Measurements from ENCODE around the gene ARID5B.
"Not testable (repeated sequence)": the region's sequence is repeated elsewhere in the genome, so short reads cannot be mapped to it uniquely, and the experiment has no call there.

Gene ARID5B

DNA sequence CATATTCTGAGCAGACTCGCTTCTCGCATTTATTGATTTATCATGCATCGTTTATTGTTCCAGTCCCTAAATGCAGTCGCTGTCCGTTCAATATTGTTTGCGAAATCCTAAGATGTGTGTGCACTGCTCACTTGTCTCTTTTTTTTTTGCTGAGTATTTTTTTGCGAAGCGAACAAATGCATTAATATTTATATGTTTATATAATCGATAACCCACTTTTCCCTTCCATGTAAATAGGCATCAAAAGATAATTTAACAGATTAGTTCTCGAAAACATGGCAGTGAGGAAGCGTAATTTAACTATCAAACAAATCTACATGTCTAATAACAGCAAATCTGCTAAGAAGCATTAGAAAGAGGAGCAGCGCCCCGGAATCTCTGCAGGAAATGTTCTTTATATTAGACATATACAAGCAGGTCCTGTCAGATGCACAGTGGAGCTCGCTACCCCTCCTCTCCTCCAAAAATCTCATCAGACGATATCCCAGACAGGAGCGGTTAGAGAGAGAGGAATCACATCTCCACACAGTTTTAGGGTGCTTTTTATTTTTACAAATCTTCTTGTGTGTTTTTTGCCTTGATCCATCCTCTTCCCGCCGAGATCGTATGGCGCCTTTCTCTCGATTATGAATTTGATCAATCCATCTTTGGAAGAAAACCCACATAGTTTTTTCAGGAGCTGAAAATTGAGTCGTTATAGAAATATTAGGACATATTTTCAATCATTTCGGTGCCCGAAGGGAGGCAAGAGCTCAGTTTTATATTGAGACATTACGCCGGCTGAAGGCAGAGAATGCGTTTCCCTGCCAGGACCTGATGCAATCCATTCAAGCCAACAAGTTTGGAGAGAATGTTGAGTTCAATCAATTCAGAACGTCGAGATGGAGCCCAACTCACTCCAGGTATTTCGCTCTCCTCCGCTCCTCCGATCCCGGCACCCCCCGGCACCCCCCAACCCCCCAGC, at the start of gene ARID5B:
Gene ARID5B, plus strand, starts transcription at position 871 of the 964 bp plus-strand sequence. Its CDS starts 11 bp downstream, at position 882.
- DNase-seq (ENCODE audit: low read depth): no peak

GRCh38 chr10:61852261-61852660, 49.2 kb upstream of the ARID5B start:
- no peak for DNase-seq (ENCODE audit: low read depth)

- no peak for DNase-seq (ENCODE audit: low read depth)
Measured at GRCh38 chr10:61855771-61856170, 45.7 kb upstream of the ARID5B start.

DNA sequence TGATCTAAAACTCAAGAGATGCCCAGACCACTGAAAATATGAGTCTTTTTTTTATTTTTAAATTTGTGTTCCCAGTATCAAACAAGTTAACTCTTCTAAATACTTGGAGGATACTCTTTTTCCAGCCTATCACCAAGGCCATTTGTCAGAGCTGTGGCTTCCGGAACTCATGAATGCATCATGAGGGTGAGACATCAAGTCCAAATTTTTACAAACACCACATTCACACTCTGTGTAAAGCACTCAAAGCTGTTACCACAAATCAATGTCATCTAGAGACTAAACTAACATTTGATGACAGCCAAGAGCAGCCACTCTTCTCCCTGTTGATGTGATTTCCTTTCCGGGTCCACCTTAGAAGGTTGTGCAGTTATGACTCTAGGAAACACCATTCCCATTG, 43.8 kb upstream of the ARID5B start:
- no peak for DNase-seq (ENCODE audit: low read depth)

- no peak for DNase-seq (ENCODE audit: low read depth)
Measured at GRCh38 chr10:61859786-61860185, 41.7 kb upstream of the ARID5B start.

DNA sequence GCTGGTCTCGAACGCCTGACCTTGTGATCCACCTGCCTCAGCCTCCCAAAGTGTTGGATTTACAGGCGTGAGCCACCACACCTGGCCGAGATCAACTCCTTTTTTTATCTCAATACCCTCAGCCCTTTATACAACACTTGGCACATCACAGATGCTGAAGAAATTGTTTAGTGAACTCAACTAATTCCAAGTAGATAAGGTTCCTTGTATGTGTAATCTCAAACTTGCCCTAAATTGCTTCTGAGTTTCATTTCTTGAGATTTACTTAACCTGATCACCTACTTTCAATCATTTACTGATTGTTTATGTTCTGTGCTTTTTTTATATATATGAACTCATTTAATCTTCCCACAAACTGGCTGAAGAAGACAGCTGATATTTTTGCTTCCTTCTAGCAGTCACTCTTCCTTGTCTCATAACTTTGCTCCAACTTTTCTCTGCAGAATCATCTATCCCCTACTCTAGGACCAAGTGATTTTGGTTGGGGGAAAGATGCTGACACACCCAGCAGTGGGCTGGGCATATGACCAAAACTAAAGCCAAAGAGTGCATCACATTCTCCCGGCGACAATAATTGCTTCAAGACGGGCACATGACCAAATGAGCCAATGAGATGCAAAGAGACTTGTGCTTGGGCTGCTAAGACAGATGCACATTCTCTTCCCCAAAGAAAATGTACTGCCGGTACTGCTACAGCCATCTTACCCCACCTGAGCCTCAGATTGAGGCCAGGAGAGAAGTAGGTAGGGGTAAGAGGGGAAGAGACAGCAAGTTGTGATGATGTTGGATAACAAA, 40.3 kb upstream of the ARID5B start:
- no peak for DNase-seq (ENCODE audit: low read depth)

GRCh38 chr10:61863981-61864380, 37.5 kb upstream of the ARID5B start:
- no peak for DNase-seq (ENCODE audit: low read depth)

DNA sequence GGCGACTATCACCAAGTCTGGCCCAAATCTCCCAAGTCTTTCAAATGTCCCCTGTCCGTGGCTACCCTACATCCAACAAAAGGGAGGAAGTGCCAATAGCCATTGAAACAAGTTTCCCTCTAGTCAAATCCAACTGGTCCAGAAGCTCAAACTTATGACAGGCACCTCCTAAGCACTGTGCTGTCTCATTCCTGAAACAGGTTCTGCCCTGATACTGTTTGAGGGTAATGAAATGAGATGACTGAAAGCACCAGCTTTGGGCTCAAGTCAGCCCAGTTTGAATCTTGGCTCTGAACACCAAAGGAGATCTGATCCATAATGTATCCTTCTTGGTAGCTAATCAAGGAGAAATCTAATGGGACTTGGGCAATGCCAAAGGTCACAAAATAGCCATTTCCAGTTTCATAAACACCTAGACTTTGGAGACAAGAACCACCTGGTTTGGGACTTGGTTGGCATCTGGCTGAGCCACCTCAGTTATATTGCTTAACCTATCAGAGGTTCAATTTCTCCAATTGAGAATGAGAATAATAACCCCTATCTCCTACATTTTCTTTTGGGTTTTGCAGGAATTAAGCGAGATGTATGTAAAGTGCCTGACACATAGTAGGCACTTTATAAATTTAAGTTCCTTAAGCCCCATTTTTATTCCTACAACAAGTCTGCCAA, 34.7 kb upstream of the ARID5B start:
- no peak for DNase-seq (ENCODE audit: low read depth)

DNA sequence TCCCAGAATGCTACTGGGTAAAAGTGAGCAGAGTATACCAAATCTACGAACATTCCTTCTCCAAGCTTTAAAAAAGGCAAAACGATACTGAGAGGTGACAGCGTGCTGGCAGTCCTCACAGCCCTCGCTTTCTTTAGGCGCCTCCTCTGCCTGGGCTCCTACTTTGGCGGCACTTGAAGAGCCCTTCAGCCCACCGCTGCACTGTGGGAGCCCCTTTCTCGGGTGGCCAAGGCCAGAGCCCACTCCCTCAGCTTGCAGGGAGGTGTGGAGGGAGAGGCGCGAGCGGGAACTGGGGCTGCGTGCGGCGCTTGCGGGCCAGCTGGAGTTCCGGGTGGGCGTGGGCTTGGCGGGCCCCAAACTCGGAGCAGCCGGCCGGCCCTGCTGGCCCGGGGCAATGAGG, 34.1 kb upstream of the ARID5B start:
- not testable (repeated sequence) for DNase-seq (ENCODE audit: low read depth)

DNA sequence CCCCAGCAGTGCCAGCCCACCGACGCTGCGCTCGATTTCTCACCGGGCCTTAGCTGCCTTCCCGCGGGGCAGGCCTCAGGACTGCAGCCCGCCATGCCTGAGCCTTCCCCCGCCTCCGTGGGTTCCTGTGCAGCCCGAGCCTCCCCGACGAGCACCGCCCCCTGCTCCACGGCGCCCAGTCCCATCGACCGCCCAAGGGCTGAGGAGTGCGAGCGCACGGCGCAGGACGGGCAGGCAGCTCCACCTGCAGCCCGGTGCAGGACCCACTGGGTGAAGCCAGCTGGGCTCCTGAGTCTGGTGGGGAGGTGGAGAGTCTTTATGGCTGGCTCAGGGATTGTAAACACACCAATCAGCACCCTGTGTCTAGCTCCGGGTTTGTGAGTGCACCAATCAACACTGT, 33.7 kb upstream of the ARID5B start:
- peak; percentile 53 for DNase-seq (ENCODE audit: low read depth)

GRCh38 chr10:61869041-61869675, 32.3 kb upstream of the ARID5B start:
- DNase-seq (ENCODE audit: low read depth): no peak

DNA sequence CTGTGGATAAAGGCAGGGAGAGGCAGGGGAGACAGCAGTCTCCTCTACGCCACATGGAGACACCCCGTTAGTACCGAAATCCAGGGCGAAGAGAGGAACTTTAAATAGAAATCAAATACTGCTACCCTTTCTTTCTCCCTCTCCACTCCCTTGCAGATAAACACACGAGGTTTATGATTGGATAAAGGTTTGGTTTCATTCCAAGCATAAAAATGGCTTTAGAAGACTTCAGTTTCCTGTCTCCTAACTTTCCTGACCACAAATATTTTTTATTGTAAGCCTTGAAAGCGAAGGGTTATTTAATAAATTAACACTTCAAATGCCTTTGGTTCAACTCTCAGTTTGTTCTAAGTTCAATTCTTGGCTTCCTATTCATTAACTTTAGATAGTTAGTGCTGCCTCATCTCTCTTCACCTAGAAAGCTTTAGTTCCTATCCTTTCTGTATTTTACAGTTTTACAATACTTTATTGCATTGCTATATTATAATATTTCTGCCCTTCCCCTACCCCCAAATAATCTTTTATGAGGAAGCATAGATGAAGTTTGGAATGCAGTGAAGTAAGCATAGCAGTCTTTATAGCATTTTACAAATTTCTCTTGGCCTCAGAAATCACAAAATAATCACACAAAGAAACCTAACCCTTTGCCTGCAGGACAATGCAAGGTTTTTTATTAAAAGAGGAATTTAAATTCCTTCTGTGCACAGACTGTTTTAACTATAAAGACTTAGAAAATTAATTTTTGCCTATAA, 31.5 kb upstream of the ARID5B start:
- DNase-seq (ENCODE audit: low read depth): no peak

- no peak for DNase-seq (ENCODE audit: low read depth)
Measured at GRCh38 chr10:61870526-61870895, 31.0 kb upstream of the ARID5B start.

DNA sequence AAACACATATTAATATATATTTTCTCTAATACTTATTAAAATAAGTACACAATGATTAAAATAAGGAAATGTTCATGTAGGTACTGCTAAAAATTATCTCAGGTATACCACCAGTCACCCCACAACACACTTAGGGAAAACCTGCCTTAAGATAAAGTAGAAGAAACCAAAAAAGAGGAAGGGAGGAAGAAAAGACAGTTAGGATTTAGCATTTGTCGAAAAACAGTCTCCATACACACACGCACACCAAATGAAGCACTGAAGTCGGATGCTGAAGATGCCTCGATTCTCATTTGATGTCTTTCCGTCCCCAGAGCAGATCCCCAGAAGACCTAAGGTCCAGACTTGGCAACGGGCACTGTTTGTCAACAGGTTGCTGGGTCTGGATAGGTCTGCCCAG, 30.0 kb upstream of the ARID5B start:
- no peak for DNase-seq (ENCODE audit: low read depth)

DNA sequence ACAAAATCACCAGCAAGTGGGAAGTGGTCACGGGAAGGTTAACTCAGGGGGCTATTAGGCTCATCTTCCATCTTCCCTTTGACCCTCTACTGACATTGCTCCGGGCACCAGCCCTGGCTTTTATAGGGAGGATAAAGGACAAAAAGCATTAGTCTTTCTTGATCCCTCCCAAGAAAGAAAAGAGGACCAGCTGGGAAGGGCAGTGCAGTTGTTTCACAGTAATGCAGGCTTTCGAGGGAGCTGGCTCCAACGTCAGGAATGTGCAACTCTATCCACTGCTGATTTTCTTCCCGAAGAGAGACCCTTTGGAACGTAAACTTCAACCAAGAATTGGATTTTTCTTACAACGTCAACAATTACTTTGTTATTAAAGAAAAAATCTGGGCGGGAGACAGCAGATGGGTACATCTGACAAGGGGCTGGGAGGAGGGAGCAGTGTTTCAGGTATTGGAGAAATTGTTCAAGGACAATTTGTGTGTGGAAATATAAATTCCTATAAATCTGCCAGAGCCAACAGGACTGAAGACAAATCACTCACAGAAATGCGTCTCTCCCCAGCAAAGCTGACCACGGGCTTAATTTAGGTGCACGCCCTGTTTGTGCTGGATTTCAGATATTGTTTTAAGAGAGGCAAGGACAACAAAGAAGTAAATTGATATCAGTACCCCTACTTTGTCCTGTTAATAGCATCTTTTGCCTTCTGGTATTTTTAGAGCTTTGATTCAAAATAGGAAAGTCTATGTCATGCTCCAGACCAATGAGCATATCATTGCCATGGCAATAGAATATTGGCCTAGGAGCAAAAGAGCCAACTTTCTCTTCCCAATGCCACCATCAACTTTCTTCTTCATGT, 23.4 kb upstream of the ARID5B start:
- DNase-seq (ENCODE audit: low read depth): no peak

- DNase-seq (ENCODE audit: low read depth): no peak
Measured at GRCh38 chr10:61878740-61879068, 22.8 kb upstream of the ARID5B start.

GRCh38 chr10:61882621-61883370, 18.7 kb upstream of the ARID5B start:
- no peak for DNase-seq (ENCODE audit: low read depth)

DNA sequence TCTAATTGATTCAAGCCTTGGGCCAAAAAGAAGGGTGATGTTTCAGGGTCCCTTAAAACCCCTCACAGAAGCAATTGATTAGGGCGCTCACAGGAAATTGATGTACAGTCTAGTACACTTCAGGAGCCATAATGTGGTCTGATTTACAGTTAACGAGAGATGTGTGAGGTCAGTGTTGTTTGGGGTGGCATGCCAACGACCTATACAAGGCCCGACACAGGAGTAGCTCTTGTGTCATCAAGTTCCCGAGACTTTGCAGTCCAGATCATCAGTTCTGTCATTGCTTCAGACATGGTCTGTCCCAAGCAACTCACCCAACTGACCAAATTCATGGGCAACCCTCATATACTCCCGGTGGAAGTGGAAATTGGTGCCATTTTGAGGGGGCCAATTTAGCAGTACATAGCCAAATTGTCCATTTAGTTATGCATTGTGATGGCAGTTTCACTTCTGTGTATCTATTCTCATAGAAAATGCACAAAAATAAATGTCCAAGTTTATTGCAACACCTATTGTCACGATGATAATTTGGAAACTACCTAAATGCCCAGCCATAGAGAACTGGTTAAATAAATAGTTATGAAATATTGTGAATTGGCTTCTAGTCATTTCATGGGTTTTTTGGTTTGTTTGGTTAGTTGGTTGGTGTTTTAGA, 18.0 kb upstream of the ARID5B start:
- no peak for DNase-seq (ENCODE audit: low read depth)

- DNase-seq (ENCODE audit: low read depth): no peak
Measured at GRCh38 chr10:61887772-61888171, 13.7 kb upstream of the ARID5B start.
